Spleen (tissue), 7 donors: ENCODE results near the gene ABHD16B.

Source experiments
- POLR2A ChIP-seq, 3 donors: fragments of 450-650 bp; IDR thresholded peaks; one replicate each; pipeline ENCODE4 v1.5.1; 2017; ENCODE audit warnings: antibody characterized with exemption in 3 of 3, mild to moderate bottlenecking in 1 of 3
- POLR2AphosphoS5 ChIP-seq, 3 donors: sonication (generic); formaldehyde crosslinking; IDR thresholded peaks; one replicate each; pipeline ENCODE4 v1.5.1; 2017; ENCODE audit warnings: antibody characterized with exemption in 3 of 3
- TF ChIP-seq, protein P1 (sequence below), 11 experiments: fragments of 200-600 bp in 7 of 11; fragments of 450-650 bp in 4 of 11; sonication (generic) in 4 of 11; IDR thresholded peaks in 8 of 11; conservative IDR thresholded peaks in 3 of 11; 1 replicate in 7 of 11; 2 replicates in 4 of 11; pipeline versions ENCODE4 v1.4.0 to v1.8.0; 2016 to 2021; ENCODE audit warnings: antibody characterized with exemption in 11 of 11, inconsistent platforms in 4 of 11, mild to moderate bottlenecking in 1 of 11
- donor health status: DM: no; HTN: no; CAD: no; lungs with moderate emphysema.
- donor health status: DM: no; HTN: no; CAD: no.
- donor health status: DM: no; HTN: no; CAD: no.

- TF ChIP-seq, protein P1, sequence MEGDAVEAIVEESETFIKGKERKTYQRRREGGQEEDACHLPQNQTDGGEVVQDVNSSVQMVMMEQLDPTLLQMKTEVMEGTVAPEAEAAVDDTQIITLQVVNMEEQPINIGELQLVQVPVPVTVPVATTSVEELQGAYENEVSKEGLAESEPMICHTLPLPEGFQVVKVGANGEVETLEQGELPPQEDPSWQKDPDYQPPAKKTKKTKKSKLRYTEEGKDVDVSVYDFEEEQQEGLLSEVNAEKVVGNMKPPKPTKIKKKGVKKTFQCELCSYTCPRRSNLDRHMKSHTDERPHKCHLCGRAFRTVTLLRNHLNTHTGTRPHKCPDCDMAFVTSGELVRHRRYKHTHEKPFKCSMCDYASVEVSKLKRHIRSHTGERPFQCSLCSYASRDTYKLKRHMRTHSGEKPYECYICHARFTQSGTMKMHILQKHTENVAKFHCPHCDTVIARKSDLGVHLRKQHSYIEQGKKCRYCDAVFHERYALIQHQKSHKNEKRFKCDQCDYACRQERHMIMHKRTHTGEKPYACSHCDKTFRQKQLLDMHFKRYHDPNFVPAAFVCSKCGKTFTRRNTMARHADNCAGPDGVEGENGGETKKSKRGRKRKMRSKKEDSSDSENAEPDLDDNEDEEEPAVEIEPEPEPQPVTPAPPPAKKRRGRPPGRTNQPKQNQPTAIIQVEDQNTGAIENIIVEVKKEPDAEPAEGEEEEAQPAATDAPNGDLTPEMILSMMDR (IDR thresholded peaks at IDR 0.05 in 8 of 11, conservative IDR thresholded peaks at IDR 0.05 in 3 of 11), result no peak
- peak in 1 of 3 donors; percentile 46 for TF ChIP-seq POLR2AphosphoS5 (IDR thresholded peaks at IDR 0.05)
- no peak for TF ChIP-seq POLR2A (IDR thresholded peaks at IDR 0.05)
Measured at GRCh38 chr20:63889241-63890200, 28.2 kb downstream of the ABHD16B start.
